MG63 (cell line): ENCODE measurements around the gene HOXB3. TPM values are rescaled to one million over a fixed set of nuclear protein-coding genes. Genes with fewer than 3 reads are reported as not detected.
A peak's percentile ranks its signal among the peaks of the same experiment; 100 is the strongest.

Experiments used
- DNase-seq: peaks from one replicate; pipeline ENCODE4 v3.0.0-alpha.2; 2020
- H3K27me3 ChIP-seq: fragments of 250-450 bp; sonication (Bioruptor Pico); 2 replicates; pipeline ENCODE4 v1.5.1; 2020; ENCODE audit warnings: mild to moderate bottlenecking, moderate library complexity
- H3K36me3 ChIP-seq: fragments of 250-450 bp; sonication (Bioruptor Pico); 2 replicates; pipeline ENCODE4 v1.5.1; 2020; ENCODE audit warnings: mild to moderate bottlenecking, moderate library complexity
- H3K4me3 ChIP-seq: fragments of 250-450 bp; sonication (Bioruptor Pico); 2 replicates; pipeline ENCODE4 v1.5.1; 2020; ENCODE audit warnings: mild to moderate bottlenecking, moderate library complexity
- H3K9me3 ChIP-seq: fragments of 250-450 bp; sonication (Bioruptor Pico); 2 replicates; pipeline ENCODE4 v1.5.1; 2020; ENCODE audit warnings: mild to moderate bottlenecking, moderate library complexity
- total RNA-seq: library from RNA; depleted of rRNA; stranded (reverse); fragments of >200 nt; shearing (Covaris generic); gene quantifications from 2 replicates; pipeline ENCODE4 v1.2.3, GENCODE V29; 2014; ENCODE audit warnings: low replicate concordance

HOXB3 gene
- total RNA-seq, 1 experiment from 2014 or later: 4.6 TPM

GRCh38 chr17:48571826-48572417 lies 18.1 kb downstream of the HOXB3 start:
- no peaks in the 10 kb centered on the region for H3K27me3 ChIP-seq

GRCh38 chr17:48571024-48571818 lies 18.8 kb downstream of the HOXB3 start:
- Histone ChIP-seq H3K27me3 (no peaks in the 10 kb centered on the region), H3K4me3 (peak overlapping the region; percentile 34)
- DNase-seq: peak; percentile 65

More at GRCh38 chr17:48571826-48572417, 18.1 kb downstream of the HOXB3 start:
- H3K9me3 ChIP-seq: no peaks in the 10 kb centered on the region
- DNase-seq: no peak
- no peak overlapping the region for H3K4me3 ChIP-seq
- peaks cover 44% of the 10 kb centered on the region for H3K36me3 ChIP-seq

GRCh38 chr17:48570325-48571023 lies 19.6 kb downstream of the HOXB3 start:
- DNase-seq: no peak
- H3K27me3 ChIP-seq: no peaks in the 10 kb centered on the region
- H3K4me3 ChIP-seq: peak overlapping the region; percentile 34
- H3K9me3 ChIP-seq: no peaks in the 10 kb centered on the region
- H3K36me3 ChIP-seq: peaks cover 46% of the 10 kb centered on the region

More at GRCh38 chr17:48571024-48571818, 18.8 kb downstream of the HOXB3 start:
- Histone ChIP-seq H3K36me3 (peaks cover 43% of the 10 kb centered on the region), H3K9me3 (no peaks in the 10 kb centered on the region)

- DNase-seq: no peak
- no peaks in the 10 kb centered on the region for H3K9me3 ChIP-seq
- no peaks in the 10 kb centered on the region for H3K27me3 ChIP-seq
- H3K4me3 ChIP-seq: peak overlapping the region; percentile 34
- H3K36me3 ChIP-seq: peaks cover 53% of the 10 kb centered on the region
Measured at GRCh38 chr17:48569674-48570324, 20.2 kb downstream of the HOXB3 start.

- no peaks in the 10 kb centered on the region for H3K27me3 ChIP-seq
Measured at GRCh38 chr17:48569240-48569582, 20.8 kb downstream of the HOXB3 start.

GRCh38 chr17:48568499-48569239 lies 21.4 kb downstream of the HOXB3 start:
- peaks cover 56% of the 10 kb centered on the region for H3K36me3 ChIP-seq
- peak overlapping the region; percentile 36 for H3K4me3 ChIP-seq
- DNase-seq: no peak

More at GRCh38 chr17:48569240-48569582, 20.8 kb downstream of the HOXB3 start:
- Histone ChIP-seq H3K9me3 (no peaks in the 10 kb centered on the region), H3K4me3 (peak overlapping the region; percentile 36), H3K36me3 (peaks cover 57% of the 10 kb centered on the region)
- no peak for DNase-seq

GRCh38 chr17:48567646-48568354 lies 22.2 kb downstream of the HOXB3 start:
- H3K4me3 ChIP-seq: peak overlapping the region; percentile 36
- no peaks in the 10 kb centered on the region for H3K9me3 ChIP-seq
- H3K36me3 ChIP-seq: peaks cover 60% of the 10 kb centered on the region
- H3K27me3 ChIP-seq: no peaks in the 10 kb centered on the region
- no peak for DNase-seq

More at GRCh38 chr17:48568499-48569239, 21.4 kb downstream of the HOXB3 start:
- Histone ChIP-seq H3K27me3 (no peaks in the 10 kb centered on the region), H3K9me3 (no peaks in the 10 kb centered on the region)

- Histone ChIP-seq H3K27me3 (no peaks in the 10 kb centered on the region), H3K4me3 (no peak overlapping the region), H3K9me3 (no peaks in the 10 kb centered on the region), H3K36me3 (peaks cover 63% of the 10 kb centered on the region)
- DNase-seq: no peak
Measured at GRCh38 chr17:48567209-48567608, 22.8 kb downstream of the HOXB3 start.

GRCh38 chr17:48566717-48567116 lies 23.3 kb downstream of the HOXB3 start:
- H3K27me3 ChIP-seq: no peaks in the 10 kb centered on the region
- no peak for DNase-seq
- no peak overlapping the region for H3K4me3 ChIP-seq
- H3K36me3 ChIP-seq: peaks cover 65% of the 10 kb centered on the region
- no peaks in the 10 kb centered on the region for H3K9me3 ChIP-seq

GRCh38 chr17:48565925-48566710 lies 23.9 kb downstream of the HOXB3 start:
- Histone ChIP-seq H3K9me3 (no peaks in the 10 kb centered on the region), H3K4me3 (no peak overlapping the region), H3K36me3 (peaks cover 66% of the 10 kb centered on the region), H3K27me3 (no peaks in the 10 kb centered on the region)
- DNase-seq: no peak

- Histone ChIP-seq H3K9me3 (no peaks in the 10 kb centered on the region), H3K4me3 (peak overlapping the region; percentile 49), H3K36me3 (peaks cover 58% of the 10 kb centered on the region), H3K27me3 (no peaks in the 10 kb centered on the region)
- no peak for DNase-seq
Measured at GRCh38 chr17:48565022-48565554, 25.0 kb downstream of the HOXB3 start.

- peak; percentile 72 for DNase-seq
- Histone ChIP-seq H3K27me3 (no peaks in the 10 kb centered on the region), H3K36me3 (peaks cover 56% of the 10 kb centered on the region), H3K9me3 (no peaks in the 10 kb centered on the region), H3K4me3 (peak overlapping the region; percentile 49)
Measured at GRCh38 chr17:48564188-48565021, 25.6 kb downstream of the HOXB3 start.

GRCh38 chr17:48563867-48564187 lies 26.2 kb downstream of the HOXB3 start:
- H3K9me3 ChIP-seq: no peaks in the 10 kb centered on the region
- no peaks in the 10 kb centered on the region for H3K27me3 ChIP-seq
- no peak for DNase-seq
- peak overlapping the region; percentile 39 for H3K4me3 ChIP-seq
- H3K36me3 ChIP-seq: peaks cover 62% of the 10 kb centered on the region

- no peak for DNase-seq
- Histone ChIP-seq H3K27me3 (no peaks in the 10 kb centered on the region), H3K36me3 (peaks cover 66% of the 10 kb centered on the region), H3K9me3 (no peaks in the 10 kb centered on the region), H3K4me3 (peak overlapping the region; percentile 39)
Measured at GRCh38 chr17:48563385-48563838, 26.6 kb downstream of the HOXB3 start.
